K562 (cell line): ENCODE results near the gene C9orf40. TPM values are rescaled to one million over a fixed set of nuclear protein-coding genes. Genes with fewer than 3 reads are reported as not detected.
A peak's percentile ranks its signal among the peaks of the same experiment; 100 is the strongest.

Source experiments
- ATAC-seq: fragments of 200-7000 bp; cut with Tn5 transposase; 3 replicates; pipeline ENCODE4 v1.9.1; 2020; ENCODE audit warnings: moderate library complexity
- BruUV-seq: library from RNA; stranded (reverse); fragments of 400-500 nt; replicated peaks from 2 replicates; lab custom pipeline; 2021; lab: Mats Ljungman, UMichigan
- CTCF ChIA-PET: fragments of 300-600 bp; formaldehyde crosslinking; extraction: SDS; loops from one replicate; lab custom pipeline; 2021; ENCODE audit warnings: low intra/inter-chr PET ratio; lab: Yijun Ruan, JAX
- POLR2A ChIA-PET: fragments of 300-600, 350-650 bp; sonication (Branson Sonifier 250); formaldehyde crosslinking; extraction: SDS; loops from one replicate; lab custom pipeline; 2021; ENCODE audit warnings: antibody characterized with exemption, inconsistent platforms; lab: Yijun Ruan, JAX
- DNase-seq, 4 experiments: peaks; one replicate each; pipeline versions ENCODE4 v3.0.0 to v3.0.0-alpha.2; 2011 to 2018; ENCODE audit warnings: low spot score in 3 of 4, mixed read lengths in 3 of 4; ENCODE audit errors: extremely low read depth in 1 of 4
- FAIRE-seq: peaks from 2 replicates; lab custom pipeline; 2011; peaks lifted over from hg19 to GRCh38; lab: Jason Lieb, UNC
- H2AFZ ChIP-seq: 2 replicates; pipeline ENCODE4 v1.6.0; 2011; ENCODE audit warnings: low read depth, low read length, control low read depth, inconsistent platforms
- H3K27ac ChIP-seq: fragments of 200-600 bp; 3 replicates; pipeline ENCODE4 v1.8.0; 2011; ENCODE audit warnings: low read depth, mild to moderate bottlenecking, control low read depth, inconsistent platforms, low read length, moderate library complexity, mixed read lengths; ENCODE audit errors: extremely low read depth
- H3K27me3 ChIP-seq, 2 experiments: fragments of 300-600 bp in 1 of 2; 2 replicates in 1 of 2; 3 replicates in 1 of 2; pipeline versions ENCODE4 v1.6.0 to v1.8.0; 2011; ENCODE audit warnings: inconsistent platforms in 2 of 2, low read length in 2 of 2, mild to moderate bottlenecking in 1 of 2, mixed read lengths in 1 of 2, moderate library complexity in 1 of 2; ENCODE audit not compliant: control insufficient read depth in 2 of 2, insufficient read depth in 2 of 2
- H3K36me3 ChIP-seq: fragments of 300-600 bp; 3 replicates; pipeline ENCODE4 v1.8.0; 2011; ENCODE audit warnings: mild to moderate bottlenecking, low read length, inconsistent platforms; ENCODE audit not compliant: control insufficient read depth, insufficient read depth
- H3K4me1 ChIP-seq, 2 experiments: fragments of 200-600 bp in 1 of 2; replicated peaks in 1 of 2; 2 replicates in 1 of 2; 3 replicates in 1 of 2; pipeline versions ENCODE4 v1.5.1 to v1.8.0; 2011; ENCODE audit warnings: inconsistent platforms in 2 of 2, low read length in 2 of 2, mild to moderate bottlenecking in 1 of 2, mixed read lengths in 1 of 2, moderate library complexity in 1 of 2; ENCODE audit not compliant: control insufficient read depth in 2 of 2, insufficient read depth in 2 of 2
- H3K4me2 ChIP-seq: 2 replicates; pipeline ENCODE4 v1.6.1; 2011; ENCODE audit warnings: low read length, control low read depth, inconsistent platforms, mixed read lengths; ENCODE audit not compliant: insufficient read depth
- H3K4me3 ChIP-seq: fragments of 200-600 bp; sonication (generic), shearing (Covaris generic); 2 replicates; pipeline ENCODE4 v1.5.1; 2016; ENCODE audit warnings: control low read depth, inconsistent platforms
- H3K79me2 ChIP-seq: fragments of 200-600 bp; 3 replicates; pipeline ENCODE4 v1.8.0; 2011; ENCODE audit warnings: low read length, inconsistent platforms; ENCODE audit not compliant: control insufficient read depth, insufficient read depth
- H3K9ac ChIP-seq, 2 experiments: 2 replicates each; pipeline versions ENCODE4 v1.6.0 to v1.6.1; 2011; ENCODE audit warnings: low read depth in 2 of 2, low read length in 2 of 2, control low read depth in 1 of 2, inconsistent platforms in 1 of 2, mild to moderate bottlenecking in 1 of 2, mixed read lengths in 1 of 2; ENCODE audit not compliant: insufficient read depth in 1 of 2
- H3K9me1 ChIP-seq: one replicate; pipeline ENCODE4 v1.6.0; 2011; ENCODE audit warnings: inconsistent platforms, mild to moderate bottlenecking, low read length, moderate library complexity; ENCODE audit not compliant: control insufficient read depth, insufficient read depth
- H3K9me3 ChIP-seq: replicated peaks from 2 replicates; pipeline ENCODE4 v1.5.1; 2011; ENCODE audit warnings: low read depth, low read length, inconsistent platforms; ENCODE audit not compliant: control insufficient read depth, insufficient read depth
- H4K20me1 ChIP-seq: replicated peaks from 2 replicates; pipeline ENCODE4 v1.6.1; 2011; ENCODE audit warnings: low read length, inconsistent platforms, mixed read lengths; ENCODE audit not compliant: control insufficient read depth, insufficient read depth
- BACH1 ChIP-seq: fragments of 200-800 bp; sonication (Bioruptor generic); IDR thresholded peaks from 2 replicates; pipeline ENCODE4 v1.6.1; 2016; ENCODE audit warnings: missing genetic modification characterization, missing compliant biosample characterization
- C11orf30 ChIP-seq: fragments of 450-650 bp; IDR thresholded peaks from 2 replicates; pipeline ENCODE4 v1.6.1; 2016; ENCODE audit warnings: low read depth, mild to moderate bottlenecking
- E2F3 ChIP-seq: fragments of 250-450 bp; sonication (Bioruptor Pico); IDR thresholded peaks from 2 replicates; pipeline ENCODE4 v1.4.0; 2020; ENCODE audit warnings: mild to moderate bottlenecking
- ELK3 ChIP-seq: fragments of 450-650 bp; formaldehyde crosslinking; IDR thresholded peaks from 2 replicates; pipeline ENCODE4 v1.4.0; 2020; ENCODE audit warnings: mild to moderate bottlenecking
- FOSL1 ChIP-seq: fragments of 200-800 bp; sonication (Bioruptor generic); conservative IDR thresholded peaks from 2 replicates; pipeline ENCODE4 v1.6.1; 2016; ENCODE audit warnings: missing genetic modification characterization, missing compliant biosample characterization
- FOXA3 ChIP-seq, 2 experiments: fragments of 450-650 bp in 1 of 2; sonication (generic) in 1 of 2; formaldehyde crosslinking; IDR thresholded peaks in 1 of 2; conservative IDR thresholded peaks in 1 of 2; 2 replicates each; pipeline versions ENCODE4 v1.4.0 to v1.8.0; 2020 to 2022; ENCODE audit warnings: mild to moderate bottlenecking in 2 of 2, missing genetic modification reagents in 1 of 2
- GABPA ChIP-seq: fragments of 200-800 bp; sonication (Bioruptor generic); conservative IDR thresholded peaks from 2 replicates; pipeline ENCODE4 v1.6.1; 2016; ENCODE audit warnings: low read depth, missing genetic modification characterization, missing compliant biosample characterization
- MLLT1 ChIP-seq, 2 experiments: fragments of 450-650 bp; IDR thresholded peaks; 2 replicates each; pipeline ENCODE4 v1.6.1; 2016
- MLX ChIP-seq, 2 experiments: fragments of 450-650 bp in 1 of 2; sonication (generic) in 1 of 2; formaldehyde crosslinking; conservative IDR thresholded peaks; 2 replicates each; pipeline versions ENCODE4 v1.4.0 to v1.8.1; 2020 to 2022; ENCODE audit warnings: mild to moderate bottlenecking in 1 of 2, missing genetic modification reagents in 1 of 2
- POLR3G ChIP-seq: IDR thresholded peaks from 2 replicates; pipeline ENCODE4 v1.6.1; 2011; ENCODE audit not compliant: insufficient read length, insufficient replicate concordance; ENCODE audit errors: extremely low read depth
- RBFOX2 ChIP-seq: fragments of 200-400 bp; formaldehyde crosslinking; IDR thresholded peaks from 2 replicates; pipeline ENCODE4 v1.6.1; 2017; ENCODE audit warnings: low read depth, mild to moderate bottlenecking, low read length, moderate library complexity
- RNF2 ChIP-seq: sonication (generic); IDR thresholded peaks from 2 replicates; pipeline ENCODE4 v1.6.1; 2016
- TSHZ1 ChIP-seq: fragments of 250-450 bp; sonication (Bioruptor Pico); IDR thresholded peaks from 2 replicates; pipeline ENCODE4 v1.4.0; 2020; ENCODE audit warnings: mild to moderate bottlenecking, moderate library complexity
- ZNF347 ChIP-seq: fragments of 450-650 bp; formaldehyde crosslinking; IDR thresholded peaks from 2 replicates; pipeline ENCODE4 v1.4.0; 2020; ENCODE audit warnings: low read depth, mild to moderate bottlenecking, moderate library complexity
- WGBS: fragments of 100-300 bp; shearing (Covaris generic); methylation state at CpG from one replicate; pipeline ENCODE4 v1.1.6; 2016; ENCODE audit warnings: low coverage, mixed read lengths; ENCODE audit not compliant: insufficient coverage; ENCODE audit errors: missing lambda C conversion rate; 5-methylcytosine and 5-hydroxymethylcytosine counted together
- in situ Hi-C: fragments of 300-500 bp; cut with MboI; formaldehyde crosslinking; loops from 4 replicates; pipeline ENCODE4 v1.15.0; 2018; ENCODE audit warnings: inconsistent platforms, mixed read lengths
- intact Hi-C: fragments of 100-400 bp; cut with micrococcal nuclease; formaldehyde crosslinking; loops from 2 replicates; pipeline ENCODE4 v1.14.2; 2022
- polyA plus RNA-seq, 8 experiments: library from polyadenylated mRNA; depleted of rRNA in 4 of 8; stranded (reverse) in 5 of 8; unstranded in 3 of 8; fragments of >200 nt; fragmentation: Nextera tagmentation in 2 of 8; fragmentation: Illumina TruSeq in 1 of 8; extraction: Ambion mirVana in 2 of 8; extraction: Trizol in 1 of 8; gene quantifications; 2 replicates each; pipeline versions ENCODE4 v1.2.1 to v1.2.3, GENCODE V29; 2011 to 2014; ENCODE audit warnings: inconsistent platforms in 1 of 8, missing spikeins in 1 of 8
- total RNA-seq, 7 experiments: library from RNA; depleted of rRNA in 6 of 7; stranded (reverse); fragments of >200 nt in 6 of 7; fragmentation: Illumina TruSeq in 2 of 7; extraction: Trizol in 2 of 7; gene quantifications; 2 replicates each; pipeline versions ENCODE4 v1.2.1 to v1.2.3, GENCODE V29; 2011 to 2021; ENCODE audit warnings: low replicate concordance in 1 of 7

Gene C9orf40
- total and polyA plus RNA-seq, 9 of the 15 experiments (the other 6 are each of a cell fraction or from before 2014, with no cell fraction given): 5.6 to 17.3 (median 8.7) TPM

- TF ChIP-seq TSHZ1 (no peak), C11orf30 (peak; percentile 24; the same call in 1 of the 2 replicates), MLX (CRISPR knock-in tag; conservative IDR thresholded peaks at IDR 0.05) (no peak)
Observed at GRCh38 chr9:74979844-74980243, 27.1 kb upstream of the C9orf40 start (continued).

- DNase-seq: no peak
- intact Hi-C loops (no loop called here), in situ Hi-C loops (no loop called here)
- H3K4me1 ChIP-seq: no peaks in the 10 kb centered on the region
- CTCF ChIA-PET: no interaction called here
- WGBS: 81% methylated on average over 4 of the region's 4 CpGs
- H3K4me2 ChIP-seq: no peak overlapping the region
- no peak for FAIRE-seq
- no peaks in the 10 kb centered on the region for H4K20me1 ChIP-seq
- POLR2A ChIA-PET: interaction anchor here (1.3 kb wide), 1 partner anchor 25 kb away, joined by 4 read pairs; no protein-coding TSS in a partner anchor
- H2AFZ ChIP-seq: no peak overlapping the region
- H3K27ac ChIP-seq: no peak overlapping the region
- no peak overlapping the region for H3K4me3 ChIP-seq
- H3K9me3 ChIP-seq: no peaks in the 10 kb centered on the region
- H3K9ac ChIP-seq: no peak overlapping the region
- no peaks in the 10 kb centered on the region for H3K79me2 ChIP-seq
- no peaks in the 10 kb centered on the region for H3K27me3 ChIP-seq
- BruUV-seq: no TSS peak
- H3K9me1 ChIP-seq: no peaks in the 10 kb centered on the region
- H3K36me3 ChIP-seq: peaks cover 11% of the 10 kb centered on the region; the same call in 1 of the 3 replicates
- ATAC-seq: no peak
- TF ChIP-seq RBFOX2 (no peak), E2F3 (CRISPR knock-in tag) (no peak), GABPA (tag) (no peak), POLR3G (no peak), FOXA3 (CRISPR knock-in tag; conservative IDR thresholded peaks at IDR 0.05 in 1 of 2, IDR thresholded peaks at IDR 0.05 in 1 of 2) (no peak), FOSL1 (no peak), MLLT1 (IDR thresholded peaks at IDR 0.05) (no peak), RNF2 (no peak), ZNF347 (CRISPR knock-in tag) (no peak), ELK3 (no peak), BACH1 (no peak)
Observed at GRCh38 chr9:74977287-74977686, 24.6 kb upstream of the C9orf40 start.
